ENCODE data around the gene TRAFD1.

Gene TRAFD1

GRCh38 chr12:112134731-112135130 lies 9.4 kb downstream of the TRAFD1 start:
- no peak for TF ChIP-seq CTCF (IDR thresholded peaks at IDR 0.05; ENCODE audit: extremely low read depth, missing control alignments)
- DNase-seq (ENCODE audit: low spot score), result no peak

GRCh38 chr12:112140728-112141127 lies 15.4 kb downstream of the TRAFD1 start:
- TF ChIP-seq CTCF (IDR thresholded peaks at IDR 0.05; ENCODE audit: extremely low read depth, missing control alignments), result no peak
- no peak for DNase-seq (ENCODE audit: low spot score)

GRCh38 chr12:112146123-112146522 lies 20.8 kb downstream of the TRAFD1 start:
- DNase-seq (ENCODE audit: low spot score), result no peak

GRCh38 chr12:112148031-112148513 lies 22.7 kb downstream of the TRAFD1 start:
- no peak for TF ChIP-seq CTCF (IDR thresholded peaks at IDR 0.05; ENCODE audit: extremely low read depth, missing control alignments)
- DNase-seq (ENCODE audit: low spot score), result no peak

More at GRCh38 chr12:112146123-112146522, 20.8 kb downstream of the TRAFD1 start:
- TF ChIP-seq CTCF (IDR thresholded peaks at IDR 0.05; ENCODE audit: extremely low read depth, missing control alignments), result no peak

GRCh38 chr12:112149596-112149995 lies 24.2 kb downstream of the TRAFD1 start:
- no peak for TF ChIP-seq CTCF (IDR thresholded peaks at IDR 0.05; ENCODE audit: extremely low read depth, missing control alignments)
- DNase-seq (ENCODE audit: low spot score), result no peak

- DNase-seq (ENCODE audit: low spot score), result no peak
These were observed 26.6 kb downstream of the TRAFD1 start for GRCh38 chr12:112151766-112152541.

More at GRCh38 chr12:112151766-112152541, 26.6 kb downstream of the TRAFD1 start:
- TF ChIP-seq CTCF (IDR thresholded peaks at IDR 0.05; ENCODE audit: extremely low read depth, missing control alignments), result no peak

All from GM20000 (cell line).